Peyer's patch (tissue), 4 donors: ENCODE data around the gene BICD2. TPM values are rescaled to one million over a fixed set of nuclear protein-coding genes. Genes with fewer than 3 reads are reported as not detected.
A peak's percentile ranks its signal among the peaks of the same experiment; 100 is the strongest.

Source experiments
- DNase-seq, 3 donors: peaks; one replicate each; pipeline ENCODE4 v3.0.0-alpha.2; 2017 to 2019
- H3K27ac ChIP-seq, 4 donors: fragments of 200-600 bp; sonication (generic); one replicate each; pipeline ENCODE4 v1.5.1; 2016 to 2019
- H3K27me3 ChIP-seq, 2 donors: fragments of 200-600 bp; sonication (generic); one replicate each; pipeline ENCODE4 v1.5.1; 2019
- H3K36me3 ChIP-seq, 3 donors: fragments of 200-600 bp; sonication (generic); one replicate each; pipeline ENCODE4 v1.5.1; 2016 to 2019
- H3K4me1 ChIP-seq, 4 donors: fragments of 200-600 bp; sonication (generic); one replicate each; pipeline ENCODE4 v1.5.1; 2016 to 2019
- H3K4me3 ChIP-seq, 4 donors: fragments of 200-600 bp; sonication (generic); 1 replicate in 3 of 4; 2 replicates in 1 of 4; pipeline ENCODE4 v1.5.1; 2016 to 2019; ENCODE audit warnings: mild to moderate bottlenecking in 1 of 4
- H3K9me3 ChIP-seq, 4 donors: fragments of 200-600 bp; sonication (generic); one replicate each; pipeline ENCODE4 v1.5.1; 2016 to 2019; ENCODE audit warnings: mild to moderate bottlenecking in 1 of 4
- POLR2A ChIP-seq, 2 donors: fragments of 450-650 bp; IDR thresholded peaks; one replicate each; pipeline ENCODE4 v1.5.1; 2017; ENCODE audit warnings: antibody characterized with exemption in 2 of 2, mild to moderate bottlenecking in 2 of 2, moderate library complexity in 2 of 2
- total RNA-seq, 4 donors: library from RNA; depleted of rRNA; stranded (reverse); fragments of >200 nt; gene quantifications; one replicate each; pipeline ENCODE4 v1.1.0, GENCODE V29; 2016
- TF ChIP-seq, protein P1 (sequence below), 6 experiments: fragments of 450-650 bp in 4 of 6; fragments of 200-600 bp in 2 of 6; sonication (generic) in 1 of 6; IDR thresholded peaks; one replicate each; pipeline ENCODE4 v1.5.1; 2017 to 2019; ENCODE audit warnings: antibody characterized with exemption in 6 of 6, mild to moderate bottlenecking in 3 of 6, moderate library complexity in 1 of 6

BICD2 gene
- total RNA-seq, 4 donors from 2014 or later, result 4.2 to 41.3 (median 8.8) TPM

DNA sequence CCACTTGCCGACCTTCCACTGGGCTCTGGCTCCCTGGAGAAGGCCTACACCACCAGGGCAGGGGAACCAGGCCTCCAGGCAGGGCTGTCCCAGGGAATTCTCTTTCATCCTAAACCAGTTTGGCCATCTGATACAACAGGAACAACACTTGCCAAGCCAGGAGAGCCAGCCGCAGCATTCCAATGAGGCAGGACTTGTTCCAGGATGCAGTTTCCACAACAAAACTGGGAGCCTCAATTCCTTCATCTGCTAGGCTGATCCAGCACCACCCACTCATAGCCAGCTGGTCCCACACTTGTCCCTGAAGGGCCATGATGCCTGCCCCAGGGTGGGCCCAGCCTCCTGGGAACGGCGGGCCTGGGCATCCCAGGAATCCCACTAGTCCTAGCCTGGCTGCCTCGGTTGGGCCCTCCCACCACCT is 26.0 kb downstream of the BICD2 start:
- TF ChIP-seq, protein P1, sequence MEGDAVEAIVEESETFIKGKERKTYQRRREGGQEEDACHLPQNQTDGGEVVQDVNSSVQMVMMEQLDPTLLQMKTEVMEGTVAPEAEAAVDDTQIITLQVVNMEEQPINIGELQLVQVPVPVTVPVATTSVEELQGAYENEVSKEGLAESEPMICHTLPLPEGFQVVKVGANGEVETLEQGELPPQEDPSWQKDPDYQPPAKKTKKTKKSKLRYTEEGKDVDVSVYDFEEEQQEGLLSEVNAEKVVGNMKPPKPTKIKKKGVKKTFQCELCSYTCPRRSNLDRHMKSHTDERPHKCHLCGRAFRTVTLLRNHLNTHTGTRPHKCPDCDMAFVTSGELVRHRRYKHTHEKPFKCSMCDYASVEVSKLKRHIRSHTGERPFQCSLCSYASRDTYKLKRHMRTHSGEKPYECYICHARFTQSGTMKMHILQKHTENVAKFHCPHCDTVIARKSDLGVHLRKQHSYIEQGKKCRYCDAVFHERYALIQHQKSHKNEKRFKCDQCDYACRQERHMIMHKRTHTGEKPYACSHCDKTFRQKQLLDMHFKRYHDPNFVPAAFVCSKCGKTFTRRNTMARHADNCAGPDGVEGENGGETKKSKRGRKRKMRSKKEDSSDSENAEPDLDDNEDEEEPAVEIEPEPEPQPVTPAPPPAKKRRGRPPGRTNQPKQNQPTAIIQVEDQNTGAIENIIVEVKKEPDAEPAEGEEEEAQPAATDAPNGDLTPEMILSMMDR (IDR thresholded peaks at IDR 0.05), result no peak
- peak in 1 of 3 donors; percentile 38 for DNase-seq
- H3K27ac ChIP-seq, result peak overlapping the region in 1 of 4 donors; percentile 58

DNA sequence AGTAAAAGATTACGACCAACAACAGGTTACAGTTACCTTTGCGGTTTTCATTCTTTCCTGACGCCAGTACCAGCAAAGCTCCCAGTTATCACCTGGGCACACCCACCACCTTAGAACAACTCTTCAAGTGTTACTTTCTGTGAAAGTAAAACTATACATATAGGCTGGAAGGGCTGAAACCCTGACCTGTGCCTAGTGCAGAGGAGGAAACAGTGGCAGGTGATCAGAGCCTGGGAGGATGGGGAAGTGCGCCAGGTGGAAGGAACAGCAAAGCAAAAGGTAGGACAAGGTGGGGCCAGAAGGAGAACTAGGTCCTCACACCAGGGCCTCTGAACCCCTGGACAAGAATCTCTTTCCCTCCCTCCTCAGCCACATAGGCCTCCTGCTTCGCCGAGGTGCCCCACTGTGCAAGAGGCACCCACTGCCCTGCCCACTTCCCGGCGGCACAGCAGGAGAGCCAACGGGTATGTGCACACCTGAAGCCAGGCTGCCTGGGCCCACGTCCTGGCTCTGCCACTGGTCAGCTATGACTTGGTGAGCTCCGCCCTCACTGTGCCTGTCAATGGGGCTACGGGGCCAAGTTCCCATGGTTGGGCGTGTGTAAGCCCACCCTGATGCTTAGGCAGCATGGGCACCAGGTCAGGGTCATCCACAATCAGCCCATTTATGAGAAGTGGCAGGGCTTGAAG is 26.9 kb downstream of the BICD2 start:
- H3K4me1 ChIP-seq, result peaks cover 3 to 39% (median 14%) of the 10 kb centered on the region in 4 donors
- no peak for TF ChIP-seq POLR2A (IDR thresholded peaks at IDR 0.05)
- TF ChIP-seq, protein P1 (IDR thresholded peaks at IDR 0.05), result no peak
- no peak overlapping the region for H3K4me3 ChIP-seq
- peak in 1 of 3 donors; percentile 59 for DNase-seq
- H3K9me3 ChIP-seq, result no peaks in the 10 kb centered on the region
- no peaks in the 10 kb centered on the region for H3K27me3 ChIP-seq
- no peaks in the 10 kb centered on the region for H3K36me3 ChIP-seq
- peak overlapping the region in 1 of 4 donors; percentile 25 for H3K27ac ChIP-seq

More for the DNA sequence above, 26.0 kb downstream of the BICD2 start:
- Histone ChIP-seq H3K4me3 (no peak overlapping the region), H3K9me3 (no peaks in the 10 kb centered on the region), H3K36me3 (no peaks in the 10 kb centered on the region), H3K4me1 (peaks cover 3 to 39% (median 14%) of the 10 kb centered on the region in 4 donors), H3K27me3 (no peaks in the 10 kb centered on the region)

- peaks cover 3 to 39% (median 14%) of the 10 kb centered on the region in 4 donors for H3K4me1 ChIP-seq
- H3K9me3 ChIP-seq, result no peaks in the 10 kb centered on the region
- H3K4me3 ChIP-seq, result no peak overlapping the region
- no peak overlapping the region for H3K27ac ChIP-seq
- H3K27me3 ChIP-seq, result no peaks in the 10 kb centered on the region
- TF ChIP-seq POLR2A (IDR thresholded peaks at IDR 0.05), result no peak
- TF ChIP-seq, protein P1 (IDR thresholded peaks at IDR 0.05), result no peak
- H3K36me3 ChIP-seq, result no peaks in the 10 kb centered on the region
- DNase-seq, result no peak
These were observed 27.4 kb downstream of the BICD2 start for GRCh38 chr9:92737216-92737606.

GRCh38 chr9:92736563-92737215 is 27.9 kb downstream of the BICD2 start:
- peaks cover 3 to 39% (median 14%) of the 10 kb centered on the region in 4 donors for H3K4me1 ChIP-seq
- TF ChIP-seq, protein P1 (IDR thresholded peaks at IDR 0.05), result no peak
- no peak for TF ChIP-seq POLR2A (IDR thresholded peaks at IDR 0.05)
- H3K27me3 ChIP-seq, result no peaks in the 10 kb centered on the region
- no peaks in the 10 kb centered on the region for H3K9me3 ChIP-seq
- DNase-seq, result no peak
- no peaks in the 10 kb centered on the region for H3K36me3 ChIP-seq
- no peak overlapping the region for H3K27ac ChIP-seq
- H3K4me3 ChIP-seq, result no peak overlapping the region

GRCh38 chr9:92735636-92736562 is 28.7 kb downstream of the BICD2 start:
- peaks cover 3 to 35% (median 12%) of the 10 kb centered on the region in 4 donors for H3K4me1 ChIP-seq
- TF ChIP-seq, protein P1 (IDR thresholded peaks at IDR 0.05), result no peak
- TF ChIP-seq POLR2A (IDR thresholded peaks at IDR 0.05), result no peak

More at GRCh38 chr9:92735636-92736562, 28.7 kb downstream of the BICD2 start:
- Histone ChIP-seq H3K9me3 (no peaks in the 10 kb centered on the region), H3K27ac (peak overlapping the region in 1 of 4 donors; percentile 4), H3K36me3 (no peaks in the 10 kb centered on the region), H3K27me3 (no peaks in the 10 kb centered on the region), H3K4me3 (no peak overlapping the region)
- no peak for DNase-seq
